Panc1 (cell line): ENCODE measurements around the gene PHEX.

ENCODE experiments used
- POLR2AphosphoS5 ChIP-seq: IDR thresholded peaks from 2 replicates; pipeline ENCODE4 v1.6.1; 2012; ENCODE audit warnings: mild to moderate bottlenecking, low read depth, low read length, moderate library complexity
- SIN3A ChIP-seq: IDR thresholded peaks from 2 replicates; pipeline ENCODE4 v1.6.1; 2012; ENCODE audit warnings: low read depth, mild to moderate bottlenecking, low read length, moderate library complexity, borderline replicate concordance; ENCODE audit not compliant: insufficient read depth
- TCF7L2 ChIP-seq: IDR thresholded peaks from 2 replicates; pipeline ENCODE4 v1.6.1; 2011; ENCODE audit warnings: mild to moderate bottlenecking, low read depth, low read length, inconsistent platforms
- TF ChIP-seq, protein P1 (sequence below): fragments of 450-650 bp; IDR thresholded peaks from 2 replicates; pipeline ENCODE4 v1.5.1; 2017; ENCODE audit warnings: mild to moderate bottlenecking

DNA sequence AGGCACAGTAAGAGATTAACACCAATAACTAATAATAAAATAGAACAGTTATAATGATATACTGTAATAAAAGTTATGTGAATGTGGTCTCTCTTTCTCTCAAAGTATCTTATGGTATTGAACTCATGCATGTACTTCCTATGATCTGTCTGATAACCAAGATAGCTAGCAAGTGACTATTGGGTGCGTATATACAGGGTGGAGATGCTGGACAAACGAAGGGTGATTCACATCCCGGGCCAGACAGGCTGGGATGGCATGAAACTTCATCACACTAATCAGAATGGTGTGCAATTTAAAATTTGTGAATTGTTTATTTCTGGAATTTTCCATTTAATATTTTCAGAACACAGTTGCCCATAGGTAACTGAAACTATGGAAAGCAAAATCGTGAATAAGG, 96.8 kb downstream of the PHEX start:
- TF ChIP-seq TCF7L2 (no peak), SIN3A (no peak), POLR2AphosphoS5 (no peak)
- TF ChIP-seq, protein P1, sequence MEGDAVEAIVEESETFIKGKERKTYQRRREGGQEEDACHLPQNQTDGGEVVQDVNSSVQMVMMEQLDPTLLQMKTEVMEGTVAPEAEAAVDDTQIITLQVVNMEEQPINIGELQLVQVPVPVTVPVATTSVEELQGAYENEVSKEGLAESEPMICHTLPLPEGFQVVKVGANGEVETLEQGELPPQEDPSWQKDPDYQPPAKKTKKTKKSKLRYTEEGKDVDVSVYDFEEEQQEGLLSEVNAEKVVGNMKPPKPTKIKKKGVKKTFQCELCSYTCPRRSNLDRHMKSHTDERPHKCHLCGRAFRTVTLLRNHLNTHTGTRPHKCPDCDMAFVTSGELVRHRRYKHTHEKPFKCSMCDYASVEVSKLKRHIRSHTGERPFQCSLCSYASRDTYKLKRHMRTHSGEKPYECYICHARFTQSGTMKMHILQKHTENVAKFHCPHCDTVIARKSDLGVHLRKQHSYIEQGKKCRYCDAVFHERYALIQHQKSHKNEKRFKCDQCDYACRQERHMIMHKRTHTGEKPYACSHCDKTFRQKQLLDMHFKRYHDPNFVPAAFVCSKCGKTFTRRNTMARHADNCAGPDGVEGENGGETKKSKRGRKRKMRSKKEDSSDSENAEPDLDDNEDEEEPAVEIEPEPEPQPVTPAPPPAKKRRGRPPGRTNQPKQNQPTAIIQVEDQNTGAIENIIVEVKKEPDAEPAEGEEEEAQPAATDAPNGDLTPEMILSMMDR: no peak
